GM23338 (cell line): ENCODE results near the gene ING5. TPM values are rescaled to one million over a fixed set of nuclear protein-coding genes. Genes with fewer than 3 reads are reported as not detected.

Source experiments
- ATAC-seq: fragments of 200-7000 bp; cut with Tn5 transposase; 3 replicates; pipeline ENCODE4 v1.9.1; 2020
- DNase-seq: peaks from one replicate; pipeline ENCODE4 v3.0.0-alpha.2; 2015; ENCODE audit warnings: low spot score
- H2AFZ ChIP-seq: fragments of 200-600 bp; sonication (generic); 2 replicates; pipeline ENCODE4 v1.8.0; 2016; ENCODE audit warnings: antibody characterized with exemption, mild to moderate bottlenecking, moderate library complexity
- H3F3A ChIP-seq: fragments of 200-600 bp; sonication (generic); replicated peaks from 2 replicates; pipeline ENCODE4 v1.8.0; 2017; ENCODE audit warnings: antibody characterized with exemption, mixed run types, low read depth
- H3K27ac ChIP-seq: fragments of 200-600 bp; sonication (generic); 2 replicates; pipeline ENCODE4 v1.6.1; 2016; ENCODE audit warnings: low read depth
- H3K27me3 ChIP-seq: fragments of 200-600 bp; sonication (generic); 2 replicates; pipeline ENCODE4 v1.8.0; 2016; ENCODE audit warnings: mild to moderate bottlenecking, mixed run types, moderate library complexity; ENCODE audit not compliant: insufficient read depth
- H3K36me3 ChIP-seq: fragments of 200-600 bp; sonication (generic); 2 replicates; pipeline ENCODE4 v1.8.0; 2016; ENCODE audit warnings: mild to moderate bottlenecking; ENCODE audit not compliant: insufficient read depth
- H3K4me1 ChIP-seq: fragments of 200-600 bp; sonication (generic); 2 replicates; pipeline ENCODE4 v1.8.0; 2016; ENCODE audit warnings: mild to moderate bottlenecking, moderate library complexity; ENCODE audit not compliant: insufficient read depth
- H3K4me2 ChIP-seq: fragments of 200-600 bp; sonication (generic); 2 replicates; pipeline ENCODE4 v1.7.1; 2017; ENCODE audit warnings: mixed run types
- H3K4me3 ChIP-seq: fragments of 200-600 bp; sonication (generic); 2 replicates; pipeline ENCODE4 v1.6.1; 2016; ENCODE audit warnings: mixed run types
- H3K79me2 ChIP-seq: fragments of 200-600 bp; sonication (generic); replicated peaks from 2 replicates; pipeline ENCODE4 v1.8.0; 2017; ENCODE audit warnings: mild to moderate bottlenecking; ENCODE audit not compliant: insufficient read depth
- H3K9me2 ChIP-seq: fragments of 200-600 bp; sonication (generic); 2 replicates; pipeline ENCODE4 v1.8.0; 2017; ENCODE audit not compliant: insufficient read depth
- H4K20me1 ChIP-seq: fragments of 200-600 bp; sonication (generic); replicated peaks from 2 replicates; pipeline ENCODE4 v1.8.0; 2017; ENCODE audit warnings: mild to moderate bottlenecking; ENCODE audit not compliant: insufficient read depth
- H3K27ac Mint-ChIP-seq: 2 replicates; pipeline ENCODE4 v1.8.0; 2020; ENCODE audit warnings: inconsistent platforms, mild to moderate bottlenecking, moderate library complexity, mixed read lengths
- H3K27me3 Mint-ChIP-seq: 3 replicates; pipeline ENCODE4 v1.8.0; 2022; ENCODE audit warnings: low read depth, mild to moderate bottlenecking, moderate library complexity, mixed read lengths, inconsistent platforms; ENCODE audit not compliant: insufficient read depth, poor library complexity
- H3K36me3 Mint-ChIP-seq: 3 replicates; pipeline ENCODE4 v1.8.0; 2021; ENCODE audit warnings: low read depth, mild to moderate bottlenecking, inconsistent platforms, moderate library complexity, mixed read lengths
- H3K4me1 Mint-ChIP-seq: 3 replicates; pipeline ENCODE4 v1.8.0; 2020; ENCODE audit warnings: mild to moderate bottlenecking, inconsistent platforms, mixed read lengths
- H3K4me3 Mint-ChIP-seq: 3 replicates; pipeline ENCODE4 v1.8.0; 2021; ENCODE audit warnings: moderate library complexity, mild to moderate bottlenecking, inconsistent platforms, mixed read lengths
- H3K9me3 Mint-ChIP-seq: 3 replicates; pipeline ENCODE4 v1.8.0; 2020; ENCODE audit warnings: moderate library complexity, mild to moderate bottlenecking, inconsistent platforms, mixed read lengths
- CREB1 ChIP-seq: fragments of 250-450 bp; sonication (Bioruptor Pico); IDR thresholded peaks from 2 replicates; pipeline ENCODE4 v1.5.0; 2020; ENCODE audit warnings: low read depth, mild to moderate bottlenecking, moderate library complexity
- CTCF ChIP-seq, 2 experiments: fragments of 200-600 bp in 1 of 2; sonication (generic) in 1 of 2; conservative IDR thresholded peaks; 2 replicates each; pipeline versions ENCODE4 v1.5.1 to v1.6.1; 2016 to 2017; ENCODE audit warnings: antibody characterized with exemption in 2 of 2, low read depth in 2 of 2, mild to moderate bottlenecking in 2 of 2, moderate library complexity in 1 of 2
- ETS1 ChIP-seq: IDR thresholded peaks from 2 replicates; pipeline ENCODE4 v1.6.1; 2016; ENCODE audit warnings: antibody characterized with exemption
- EZH2 ChIP-seq: fragments of 200-600 bp; sonication (generic); IDR thresholded peaks from one replicate; pipeline ENCODE4 v1.8.0; 2017; ENCODE audit warnings: antibody characterized with exemption, mild to moderate bottlenecking, low read depth; ENCODE audit not compliant: unreplicated experiment
- EZH2phosphoT487 ChIP-seq: fragments of 200-600 bp; sonication (generic); IDR thresholded peaks from one replicate; pipeline ENCODE4 v1.8.1; 2018; ENCODE audit warnings: antibody characterized with exemption; ENCODE audit not compliant: unreplicated experiment
- JUNB ChIP-seq: IDR thresholded peaks from one replicate; pipeline ENCODE4 v1.6.1; 2016; ENCODE audit warnings: antibody characterized with exemption; ENCODE audit not compliant: unreplicated experiment
- POLR2AphosphoS5 ChIP-seq: IDR thresholded peaks from 2 replicates; pipeline ENCODE4 v1.6.1; 2016; ENCODE audit warnings: antibody characterized with exemption, low read depth
- STAT1 ChIP-seq: IDR thresholded peaks from one replicate; pipeline ENCODE4 v1.6.1; 2016; ENCODE audit warnings: antibody characterized with exemption; ENCODE audit not compliant: unreplicated experiment
- ZNF114 ChIP-seq: fragments of 250-450 bp; sonication (Bioruptor Pico); IDR thresholded peaks from 2 replicates; pipeline ENCODE4 v1.5.0; 2020; ENCODE audit warnings: mild to moderate bottlenecking, moderate library complexity
- ZNF331 ChIP-seq: fragments of 250-450 bp; sonication (Bioruptor Pico); IDR thresholded peaks from 2 replicates; pipeline ENCODE4 v1.5.0; 2020; ENCODE audit warnings: low read depth, mild to moderate bottlenecking, moderate library complexity
- polyA plus RNA-seq: library from polyadenylated mRNA; unstranded; fragments of >200 nt; fragmentation: Nextera tagmentation; extraction: Ambion mirVana; gene quantifications from 2 replicates; pipeline ENCODE4 v1.2.1, GENCODE V29; 2016
- total RNA-seq: library from RNA; depleted of rRNA; stranded (reverse); fragments of >200 nt; shearing (Covaris generic); gene quantifications from 2 replicates; pipeline ENCODE4 v1.2.3, GENCODE V29; 2014
- TF ChIP-seq, protein P1 (sequence below): IDR thresholded peaks from one replicate; pipeline ENCODE4 v1.6.1; 2018; ENCODE audit warnings: antibody characterized with exemption; ENCODE audit not compliant: unreplicated experiment

ING5 gene
- total and polyA plus RNA-seq, 2 experiments from 2014 or later: 25.7 to 42.5 TPM

DNA sequence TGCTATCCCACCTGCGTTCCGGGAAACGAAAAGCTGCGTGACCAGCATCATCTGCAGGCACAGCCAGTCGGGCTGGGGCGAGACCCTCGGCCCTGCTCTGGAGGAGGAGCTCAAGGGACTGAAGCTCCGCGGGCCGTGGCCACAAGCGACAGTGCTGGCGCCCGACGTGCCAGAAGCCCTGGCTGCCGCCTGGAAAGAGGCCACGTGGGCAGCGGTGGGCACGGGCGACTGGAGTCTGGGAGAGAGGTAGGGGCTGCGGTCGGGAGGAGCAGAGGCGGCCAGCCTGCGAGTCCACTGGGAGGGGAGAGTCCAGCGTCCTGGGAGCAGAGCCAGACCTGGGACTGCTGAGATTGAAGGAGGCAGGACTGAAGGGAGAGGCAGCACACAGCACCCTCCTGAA, 24.4 kb upstream of the ING5 start (continued):
- TF ChIP-seq ETS1 (no peak), POLR2AphosphoS5 (no peak; the same call in 1 of the 2 replicates), CREB1 (CRISPR knock-in tag) (no peak), CTCF (conservative IDR thresholded peaks at IDR 0.05; ENCODE audit: low read depth in 2 of 2) (no peak), JUNB (no peak), ZNF331 (CRISPR knock-in tag) (no peak), ZNF114 (CRISPR knock-in tag) (no peak), EZH2 (no peak)

- Mint-ChIP-seq H3K4me1 (peaks cover 5% of the 10 kb centered on the region; the same call in 2 of the 3 replicates), H3K9me3 (no peaks in the 10 kb centered on the region), H3K36me3 (peaks cover 73% of the 10 kb centered on the region), H3K4me3 (no peak overlapping the region), H3K27ac (no peak overlapping the region), H3K27me3 (peaks cover 14% of the 10 kb centered on the region)
- no peak overlapping the region for H3K27ac ChIP-seq
- no peak for DNase-seq
- H3F3A ChIP-seq: no peaks in the 10 kb centered on the region; the same call in none of the 2 replicates
- ATAC-seq: no peak
- no peak overlapping the region for H3K4me3 ChIP-seq
- H3K4me2 ChIP-seq: no peak overlapping the region
- no peak for TF ChIP-seq ZNF114 (CRISPR knock-in tag)
- TF ChIP-seq CREB1 (CRISPR knock-in tag): no peak
- no peak for TF ChIP-seq EZH2
- TF ChIP-seq POLR2AphosphoS5: no peak
- no peak for TF ChIP-seq STAT1
- TF ChIP-seq, protein P1, sequence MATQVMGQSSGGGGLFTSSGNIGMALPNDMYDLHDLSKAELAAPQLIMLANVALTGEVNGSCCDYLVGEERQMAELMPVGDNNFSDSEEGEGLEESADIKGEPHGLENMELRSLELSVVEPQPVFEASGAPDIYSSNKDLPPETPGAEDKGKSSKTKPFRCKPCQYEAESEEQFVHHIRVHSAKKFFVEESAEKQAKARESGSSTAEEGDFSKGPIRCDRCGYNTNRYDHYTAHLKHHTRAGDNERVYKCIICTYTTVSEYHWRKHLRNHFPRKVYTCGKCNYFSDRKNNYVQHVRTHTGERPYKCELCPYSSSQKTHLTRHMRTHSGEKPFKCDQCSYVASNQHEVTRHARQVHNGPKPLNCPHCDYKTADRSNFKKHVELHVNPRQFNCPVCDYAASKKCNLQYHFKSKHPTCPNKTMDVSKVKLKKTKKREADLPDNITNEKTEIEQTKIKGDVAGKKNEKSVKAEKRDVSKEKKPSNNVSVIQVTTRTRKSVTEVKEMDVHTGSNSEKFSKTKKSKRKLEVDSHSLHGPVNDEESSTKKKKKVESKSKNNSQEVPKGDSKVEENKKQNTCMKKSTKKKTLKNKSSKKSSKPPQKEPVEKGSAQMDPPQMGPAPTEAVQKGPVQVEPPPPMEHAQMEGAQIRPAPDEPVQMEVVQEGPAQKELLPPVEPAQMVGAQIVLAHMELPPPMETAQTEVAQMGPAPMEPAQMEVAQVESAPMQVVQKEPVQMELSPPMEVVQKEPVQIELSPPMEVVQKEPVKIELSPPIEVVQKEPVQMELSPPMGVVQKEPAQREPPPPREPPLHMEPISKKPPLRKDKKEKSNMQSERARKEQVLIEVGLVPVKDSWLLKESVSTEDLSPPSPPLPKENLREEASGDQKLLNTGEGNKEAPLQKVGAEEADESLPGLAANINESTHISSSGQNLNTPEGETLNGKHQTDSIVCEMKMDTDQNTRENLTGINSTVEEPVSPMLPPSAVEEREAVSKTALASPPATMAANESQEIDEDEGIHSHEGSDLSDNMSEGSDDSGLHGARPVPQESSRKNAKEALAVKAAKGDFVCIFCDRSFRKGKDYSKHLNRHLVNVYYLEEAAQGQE: no peak
- no peak for TF ChIP-seq EZH2phosphoT487
- TF ChIP-seq CTCF (conservative IDR thresholded peaks at IDR 0.05; ENCODE audit: low read depth in 2 of 2): no peak
- TF ChIP-seq JUNB: no peak
- TF ChIP-seq ZNF331 (CRISPR knock-in tag): no peak
- H4K20me1 ChIP-seq: peaks cover 11% of the 10 kb centered on the region
- no peaks in the 10 kb centered on the region for H3K9me2 ChIP-seq
- no peaks in the 10 kb centered on the region for H3K4me1 ChIP-seq
- no peaks in the 10 kb centered on the region for H3K27me3 ChIP-seq
- H3K79me2 ChIP-seq: peaks cover 20% of the 10 kb centered on the region; the same call in 1 of the 2 replicates
- H2AFZ ChIP-seq: no peak overlapping the region
- peaks cover 13% of the 10 kb centered on the region for H3K36me3 ChIP-seq
Measured at GRCh38 chr2:241678307-241678706, 23.5 kb upstream of the ING5 start.
